HL-60 (cell line): Measurements from ENCODE around the gene ZNF283.

Source experiments
- CTCF ChIP-seq: IDR thresholded peaks from one replicate; pipeline ENCODE4 v1.5.1; 2011; ENCODE audit warnings: low read length, control low read depth, inconsistent platforms; ENCODE audit not compliant: insufficient read depth
- POLR2AphosphoS5 ChIP-seq: IDR thresholded peaks from 2 replicates; pipeline ENCODE4 v1.6.1; 2012; ENCODE audit warnings: low read depth

GRCh38 chr19:43782689-43783231, 44.4 kb upstream of the ZNF283 start:
- TF ChIP-seq CTCF = no peak
- no peak for TF ChIP-seq POLR2AphosphoS5
